ENCODE results near the gene SSC5D. TPM values are rescaled to one million over a fixed set of nuclear protein-coding genes. Genes with fewer than 3 reads are reported as not detected.
A peak's percentile ranks its signal among the peaks of the same experiment; 100 is the strongest.

The SSC5D gene
- total RNA-seq, 1 donor from 2014 or later, result 1.5 TPM

GRCh38 chr19:55452749-55453346 lies 35.4 kb upstream of the SSC5D start:
- H3K27ac Mint-ChIP-seq, result peak overlapping the region; percentile 74
- H3K9me3 Mint-ChIP-seq, result no peaks in the 10 kb centered on the region
- no peak for TF ChIP-seq CTCF (conservative IDR thresholded peaks at IDR 0.05)
- peaks cover 14% of the 10 kb centered on the region for H3K4me1 Mint-ChIP-seq (ENCODE audit: unreplicated experiment)
- peaks cover 8% of the 10 kb centered on the region for H3K36me3 Mint-ChIP-seq
- peaks cover 29% of the 10 kb centered on the region for H3K27me3 Mint-ChIP-seq
- DNase-seq (ENCODE audit: extremely low spot score, unreplicated experiment), result peak; percentile 84
- H3K4me3 Mint-ChIP-seq, result peak overlapping the region; percentile 83

- no peak for TF ChIP-seq CTCF (conservative IDR thresholded peaks at IDR 0.05)
Observed at GRCh38 chr19:55453511-55454260, 34.5 kb upstream of the SSC5D start.

DNA sequence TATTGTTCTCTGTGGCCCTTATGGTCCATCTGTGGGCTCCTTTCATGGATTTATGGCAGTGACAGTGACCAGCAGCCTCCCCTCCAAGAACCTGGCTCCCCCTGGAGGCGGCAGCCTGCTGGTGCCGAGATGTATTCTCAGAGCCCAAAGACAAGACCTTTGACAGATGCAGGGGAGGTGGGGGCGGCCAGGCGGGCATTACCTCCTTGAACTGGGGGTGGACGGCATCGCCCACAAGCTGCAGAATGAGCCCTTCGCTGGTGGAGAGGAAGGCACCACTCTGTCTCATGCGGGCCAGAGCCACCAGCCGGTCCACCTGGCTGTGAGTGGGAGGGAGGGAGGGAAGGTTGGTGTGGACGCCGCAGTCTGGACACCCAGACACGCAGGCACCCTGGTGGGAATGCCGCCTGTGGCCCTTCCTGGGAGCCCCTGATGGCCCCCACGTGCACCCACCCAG lies 33.4 kb upstream of the SSC5D start:
- DNase-seq (ENCODE audit: extremely low spot score, unreplicated experiment), result no peak
- Mint-ChIP-seq H3K36me3 (peaks cover 8% of the 10 kb centered on the region), H3K27me3 (peaks cover 29% of the 10 kb centered on the region), H3K9me3 (no peaks in the 10 kb centered on the region), H3K4me3 (peak overlapping the region; percentile 49), H3K4me1 (ENCODE audit: unreplicated experiment) (peaks cover 22% of the 10 kb centered on the region), H3K27ac (no peak overlapping the region)
- TF ChIP-seq CTCF (conservative IDR thresholded peaks at IDR 0.05), result peak; percentile 75

More at GRCh38 chr19:55453511-55454260, 34.5 kb upstream of the SSC5D start:
- H3K4me1 Mint-ChIP-seq (ENCODE audit: unreplicated experiment), result peaks cover 19% of the 10 kb centered on the region
- peaks cover 8% of the 10 kb centered on the region for H3K36me3 Mint-ChIP-seq
- H3K27ac Mint-ChIP-seq, result peak overlapping the region; percentile 74
- H3K9me3 Mint-ChIP-seq, result no peaks in the 10 kb centered on the region
- H3K4me3 Mint-ChIP-seq, result peak overlapping the region; percentile 83
- peaks cover 29% of the 10 kb centered on the region for H3K27me3 Mint-ChIP-seq
- no peak for DNase-seq (ENCODE audit: extremely low spot score, unreplicated experiment)

GRCh38 chr19:55455576-55456235 lies 32.5 kb upstream of the SSC5D start:
- peaks cover 8% of the 10 kb centered on the region for H3K36me3 Mint-ChIP-seq
- H3K9me3 Mint-ChIP-seq, result no peaks in the 10 kb centered on the region
- H3K27ac Mint-ChIP-seq, result no peak overlapping the region
- H3K27me3 Mint-ChIP-seq, result peaks cover 25% of the 10 kb centered on the region
- peaks cover 31% of the 10 kb centered on the region for H3K4me1 Mint-ChIP-seq (ENCODE audit: unreplicated experiment)
- TF ChIP-seq CTCF (conservative IDR thresholded peaks at IDR 0.05), result no peak
- no peak overlapping the region for H3K4me3 Mint-ChIP-seq
- DNase-seq (ENCODE audit: extremely low spot score, unreplicated experiment), result no peak

DNA sequence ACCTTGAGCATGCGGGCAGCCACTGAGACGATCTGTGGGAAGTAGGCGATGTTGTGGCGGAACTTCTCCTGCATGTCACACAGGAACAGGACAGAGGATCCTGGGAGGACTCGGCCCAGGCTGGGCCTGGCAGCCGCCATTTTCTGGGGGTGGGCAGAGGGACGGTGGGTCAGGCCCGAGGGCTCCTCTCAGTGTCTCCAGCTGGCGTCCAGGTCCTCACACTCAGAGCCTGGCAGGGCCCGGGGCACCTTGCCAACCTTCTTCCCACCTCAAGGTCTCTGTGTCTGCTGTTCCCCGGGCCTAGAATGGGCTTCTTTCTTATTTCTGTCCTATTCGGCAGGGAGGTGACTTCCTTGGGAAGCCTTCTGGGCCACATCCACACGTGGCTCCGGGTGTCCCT lies 31.9 kb upstream of the SSC5D start:
- Mint-ChIP-seq H3K27me3 (peaks cover 22% of the 10 kb centered on the region), H3K9me3 (no peaks in the 10 kb centered on the region), H3K4me3 (no peak overlapping the region), H3K4me1 (ENCODE audit: unreplicated experiment) (peaks cover 34% of the 10 kb centered on the region), H3K36me3 (peaks cover 8% of the 10 kb centered on the region), H3K27ac (no peak overlapping the region)
- DNase-seq (ENCODE audit: extremely low spot score, unreplicated experiment), result no peak
- TF ChIP-seq CTCF (conservative IDR thresholded peaks at IDR 0.05), result no peak

Measured in type B pancreatic cell (in vitro differentiated cells).